ENCODE results near the gene SGPL1. TPM values are rescaled to one million over a fixed set of nuclear protein-coding genes. Genes with fewer than 3 reads are reported as not detected.

SGPL1 gene
- total RNA-seq, 1 experiment from 2014 or later = 93.8 TPM

DNA sequence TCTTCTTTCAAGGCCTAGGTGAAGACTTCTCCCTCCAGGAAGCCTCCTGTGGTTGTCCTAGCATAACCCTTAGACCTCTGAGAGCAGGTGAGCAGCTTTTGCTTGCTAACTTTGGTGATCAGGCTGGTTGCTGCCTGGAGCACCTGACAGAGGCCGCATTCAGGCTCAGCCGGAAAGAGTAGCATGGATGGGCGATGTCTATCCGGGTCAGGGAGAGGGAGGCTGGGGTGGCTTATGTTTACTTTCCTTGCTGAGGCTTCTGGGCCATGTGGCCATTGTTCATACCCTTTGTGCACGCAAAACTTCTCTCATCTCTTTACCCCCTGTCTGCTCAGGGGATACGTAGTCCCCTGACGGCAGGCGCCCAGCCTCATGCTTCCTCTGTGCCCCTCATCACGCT lies 100.1 kb downstream of the SGPL1 start:
- intact Hi-C loops (cut with micrococcal nuclease) = no loop called here
- no peaks in the 10 kb centered on the region for H3K36me3 Mint-ChIP-seq (ENCODE audit: insufficient read depth, unreplicated experiment)
- H3K4me3 Mint-ChIP-seq (ENCODE audit: unreplicated experiment) = no peak overlapping the region
- peaks cover 84% of the 10 kb centered on the region for H3K27me3 Mint-ChIP-seq (ENCODE audit: insufficient read depth, unreplicated experiment)
- BruUV-seq (replicated peaks) = no TSS peak
- CTCF ChIA-PET = interaction anchor here (0.5 to 1.0 kb wide), 2 partner anchors 10 to 386 kb away, joined by 3 read pairs; no protein-coding TSS in a partner anchor
- TF ChIP-seq, protein P1, sequence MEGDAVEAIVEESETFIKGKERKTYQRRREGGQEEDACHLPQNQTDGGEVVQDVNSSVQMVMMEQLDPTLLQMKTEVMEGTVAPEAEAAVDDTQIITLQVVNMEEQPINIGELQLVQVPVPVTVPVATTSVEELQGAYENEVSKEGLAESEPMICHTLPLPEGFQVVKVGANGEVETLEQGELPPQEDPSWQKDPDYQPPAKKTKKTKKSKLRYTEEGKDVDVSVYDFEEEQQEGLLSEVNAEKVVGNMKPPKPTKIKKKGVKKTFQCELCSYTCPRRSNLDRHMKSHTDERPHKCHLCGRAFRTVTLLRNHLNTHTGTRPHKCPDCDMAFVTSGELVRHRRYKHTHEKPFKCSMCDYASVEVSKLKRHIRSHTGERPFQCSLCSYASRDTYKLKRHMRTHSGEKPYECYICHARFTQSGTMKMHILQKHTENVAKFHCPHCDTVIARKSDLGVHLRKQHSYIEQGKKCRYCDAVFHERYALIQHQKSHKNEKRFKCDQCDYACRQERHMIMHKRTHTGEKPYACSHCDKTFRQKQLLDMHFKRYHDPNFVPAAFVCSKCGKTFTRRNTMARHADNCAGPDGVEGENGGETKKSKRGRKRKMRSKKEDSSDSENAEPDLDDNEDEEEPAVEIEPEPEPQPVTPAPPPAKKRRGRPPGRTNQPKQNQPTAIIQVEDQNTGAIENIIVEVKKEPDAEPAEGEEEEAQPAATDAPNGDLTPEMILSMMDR (IDR thresholded peaks at IDR 0.05; ENCODE audit: unreplicated experiment) = no peak
- POLR2A ChIA-PET = no interaction called here
- H3K27ac Mint-ChIP-seq (ENCODE audit: low read depth, unreplicated experiment) = no peak overlapping the region
- H3K9me3 Mint-ChIP-seq (ENCODE audit: unreplicated experiment) = no peaks in the 10 kb centered on the region
- no peak for DNase-seq (ENCODE audit: unreplicated experiment)
- H3K4me1 Mint-ChIP-seq (ENCODE audit: insufficient read depth, unreplicated experiment) = no peaks in the 10 kb centered on the region

DNA sequence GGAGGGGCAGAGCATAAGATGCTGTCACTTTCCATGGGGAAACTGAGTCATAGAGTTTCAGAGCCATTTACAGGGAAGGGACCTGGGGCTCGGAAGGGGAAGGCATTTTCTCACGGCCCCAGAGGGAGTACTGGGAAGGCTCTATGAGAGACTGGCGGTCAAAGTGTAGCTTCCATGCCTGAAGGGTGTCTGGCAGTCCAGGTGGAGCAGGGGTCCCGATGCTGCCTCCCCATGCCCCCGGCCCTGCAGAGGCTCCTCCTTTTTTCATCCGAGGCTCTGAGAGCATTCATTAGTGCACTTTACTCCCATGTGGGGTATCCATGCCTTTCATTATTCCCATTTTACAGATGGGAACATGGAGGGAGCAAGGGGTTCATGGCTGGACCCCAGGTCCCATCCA lies 100.5 kb downstream of the SGPL1 start:
- DNase-seq (ENCODE audit: unreplicated experiment) = no peak
- Mint-ChIP-seq H3K27ac (ENCODE audit: low read depth, unreplicated experiment) (no peak overlapping the region), H3K36me3 (ENCODE audit: insufficient read depth, unreplicated experiment) (no peaks in the 10 kb centered on the region), H3K27me3 (ENCODE audit: insufficient read depth, unreplicated experiment) (peaks cover 87% of the 10 kb centered on the region), H3K4me3 (ENCODE audit: unreplicated experiment) (no peak overlapping the region), H3K9me3 (ENCODE audit: unreplicated experiment) (no peaks in the 10 kb centered on the region), H3K4me1 (ENCODE audit: insufficient read depth, unreplicated experiment) (no peaks in the 10 kb centered on the region)
- intact Hi-C loops (cut with micrococcal nuclease) = no loop called here
- ChIA-PET POLR2A (no interaction called here), CTCF (interaction anchor here (1.0 to 1.9 kb wide), 2 partner anchors 9 to 13 kb away, joined by 4 to 10 read pairs; no protein-coding TSS in a partner anchor)
- BruUV-seq (replicated peaks) = no TSS peak
- TF ChIP-seq, protein P1 (IDR thresholded peaks at IDR 0.05; ENCODE audit: unreplicated experiment) = no peak

DNA sequence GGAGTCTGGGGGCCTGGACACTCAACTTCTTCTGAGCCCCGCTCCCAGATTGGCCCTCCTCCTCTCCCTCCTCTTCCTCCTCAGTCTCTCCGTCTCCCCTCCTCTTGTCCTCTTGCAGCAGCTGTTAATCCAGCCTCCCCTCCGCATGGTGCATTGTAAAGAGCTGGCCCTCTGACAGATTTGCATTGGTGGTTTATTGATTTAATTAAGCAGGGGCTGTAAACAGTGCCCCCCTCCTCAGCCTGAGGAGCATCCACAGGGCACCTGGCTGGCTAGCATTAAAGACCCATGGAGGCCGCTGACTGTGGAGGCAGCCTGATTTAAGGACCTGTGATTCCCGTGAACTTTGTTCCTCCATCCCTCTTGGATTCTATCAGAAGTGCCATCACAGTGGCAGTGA lies 101.5 kb downstream of the SGPL1 start:
- BruUV-seq (replicated peaks) = no TSS peak
- intact Hi-C loops (cut with micrococcal nuclease) = no loop called here
- no peak for DNase-seq (ENCODE audit: unreplicated experiment)
- Mint-ChIP-seq H3K27me3 (ENCODE audit: insufficient read depth, unreplicated experiment) (peaks cover 89% of the 10 kb centered on the region), H3K4me1 (ENCODE audit: insufficient read depth, unreplicated experiment) (no peaks in the 10 kb centered on the region), H3K9me3 (ENCODE audit: unreplicated experiment) (no peaks in the 10 kb centered on the region), H3K4me3 (ENCODE audit: unreplicated experiment) (no peak overlapping the region), H3K27ac (ENCODE audit: low read depth, unreplicated experiment) (no peak overlapping the region), H3K36me3 (ENCODE audit: insufficient read depth, unreplicated experiment) (no peaks in the 10 kb centered on the region)
- ChIA-PET POLR2A (no interaction called here), CTCF (interaction anchor here (1.0 to 1.9 kb wide), 2 partner anchors 8 to 14 kb away, joined by 4 to 10 read pairs; no protein-coding TSS in a partner anchor)
- TF ChIP-seq, protein P1 (IDR thresholded peaks at IDR 0.05; ENCODE audit: unreplicated experiment) = no peak

DNA sequence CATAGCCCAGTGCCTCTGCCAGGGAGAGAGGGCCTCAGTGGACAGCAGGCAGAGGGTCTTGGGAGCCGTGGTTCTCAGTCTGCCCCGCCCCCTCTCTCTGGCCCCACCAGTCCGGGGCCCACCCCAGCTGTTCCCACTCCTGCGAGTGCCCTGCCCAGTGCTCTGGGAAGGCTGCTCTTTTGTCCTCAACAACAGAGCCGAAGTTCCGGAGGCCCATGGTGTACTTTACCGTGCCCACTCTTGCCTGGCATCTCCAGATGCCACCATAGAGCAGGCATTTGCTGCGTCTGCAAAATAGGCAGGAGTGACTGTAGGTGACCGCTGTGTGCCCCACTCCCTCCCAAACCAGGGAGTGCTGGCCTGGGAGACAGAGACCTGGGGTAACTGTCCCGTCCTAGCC lies 101.9 kb downstream of the SGPL1 start:
- intact Hi-C loops (cut with micrococcal nuclease) = no loop called here
- no TSS peak for BruUV-seq (replicated peaks)
- Mint-ChIP-seq H3K4me3 (ENCODE audit: unreplicated experiment) (no peak overlapping the region), H3K27ac (ENCODE audit: low read depth, unreplicated experiment) (no peak overlapping the region), H3K4me1 (ENCODE audit: insufficient read depth, unreplicated experiment) (no peaks in the 10 kb centered on the region), H3K27me3 (ENCODE audit: insufficient read depth, unreplicated experiment) (peaks cover 86% of the 10 kb centered on the region), H3K9me3 (ENCODE audit: unreplicated experiment) (no peaks in the 10 kb centered on the region), H3K36me3 (ENCODE audit: insufficient read depth, unreplicated experiment) (no peaks in the 10 kb centered on the region)
- DNase-seq (ENCODE audit: unreplicated experiment) = no peak
- TF ChIP-seq, protein P1 (IDR thresholded peaks at IDR 0.05; ENCODE audit: unreplicated experiment) = no peak
- ChIA-PET POLR2A (no interaction called here), CTCF (interaction anchor here (1.9 kb wide), 1 partner anchor 14 kb away, joined by 10 read pairs; no protein-coding TSS in a partner anchor)

All from MCF 10A (cell line).